Heart right ventricle (tissue), 16 donors: Measurements from ENCODE around the gene NPAS3. TPM values are rescaled to one million over a fixed set of nuclear protein-coding genes. Genes with fewer than 3 reads are reported as not detected.

Source experiments
- ATAC-seq, 8 donors: fragments of 200-7000 bp; cut with Tn5 transposase; one replicate each; pipeline ENCODE4 v1.9.1; 2020; ENCODE audit warnings: mild to moderate bottlenecking in 8 of 8, moderate library complexity in 8 of 8, moderate number of reproducible peaks in 1 of 8
- DNase-seq, 2 donors: peaks; one replicate each; pipeline ENCODE4 v3.0.0-alpha.2; 2020
- H3K27ac ChIP-seq, 10 donors: fragments of 200-600 bp; sonication (generic) in 2 of 10; one replicate each; pipeline versions ENCODE4 v1.5.0 to v1.8.0; 2020 to 2022; ENCODE audit warnings: mild to moderate bottlenecking in 3 of 10
- H3K27me3 ChIP-seq, 7 donors: fragments of 200-600 bp; one replicate each; pipeline ENCODE4 v1.8.0; 2021 to 2022; ENCODE audit warnings: mild to moderate bottlenecking in 2 of 7
- H3K36me3 ChIP-seq, 9 donors: fragments of 200-600 bp; sonication (generic) in 1 of 9; one replicate each; pipeline versions ENCODE4 v1.5.0 to v1.8.0; 2020 to 2022; ENCODE audit warnings: mild to moderate bottlenecking in 2 of 9
- H3K4me1 ChIP-seq, 9 donors: fragments of 200-600 bp; sonication (generic) in 1 of 9; one replicate each; pipeline versions ENCODE4 v1.5.0 to v1.8.0; 2020 to 2022; ENCODE audit warnings: mild to moderate bottlenecking in 4 of 9
- H3K4me3 ChIP-seq, 10 donors: fragments of 200-600 bp; sonication (generic) in 2 of 10; one replicate each; pipeline versions ENCODE4 v1.5.0 to v1.8.0; 2020 to 2022; ENCODE audit warnings: mild to moderate bottlenecking in 7 of 10, moderate library complexity in 2 of 10
- H3K9me3 ChIP-seq, 11 donors: fragments of 200-600 bp in 10 of 11; sonication (generic) in 2 of 11; one replicate each; pipeline versions ENCODE4 v1.5.0 to v1.8.0; 2013 to 2022; ENCODE audit warnings: mild to moderate bottlenecking in 2 of 11, control low read depth in 1 of 11, moderate library complexity in 1 of 11
- WGBS, 2 donors: extraction: QIAGEN DNeasy Blood & Tissue Kit; methylation state at CpG; one replicate each; pipeline ENCODE4 v1.1.7; 2013; ENCODE audit warnings: inconsistent platforms in 1 of 2; 5-methylcytosine and 5-hydroxymethylcytosine counted together
- intact Hi-C, 10 donors: fragments of 100-400 bp; cut with DNase I; formaldehyde crosslinking; loops; one replicate each; pipeline versions ENCODE4 v1.11.1 to v1.14.2; 2022
- polyA plus RNA-seq, 2 donors: library from polyadenylated mRNA; stranded (reverse); fragments of 200-250 nt; gene quantifications; one replicate each; pipeline ENCODE4 v1.2.3, GENCODE V29; 2013
- total RNA-seq, 10 donors: library from RNA; stranded (reverse); fragmentation: NEBNext Ultra II Directional in 3 of 10; extraction: Animal tissue kit (Norgen Biotek cat#: 25700) in 3 of 10; gene quantifications; one replicate each; pipeline versions ENCODE4 v1.2.1 to v1.2.4, GENCODE V29; 2021 to 2023
- TF ChIP-seq, protein P1 (sequence below), 9 donors: fragments of 200-600 bp; sonication (generic) in 2 of 9; IDR thresholded peaks; one replicate each; pipeline versions ENCODE4 v1.5.0 to v1.8.0; 2021 to 2022; ENCODE audit warnings: antibody characterized with exemption in 9 of 9, mild to moderate bottlenecking in 5 of 9, moderate library complexity in 1 of 9
- donor health status: Arrhythmogenic right ventricular cardiomyopathy.
- donor health status: ischemic (EF 13 %, LVEDD 7.1; RV severe dilation, severe dysfunction).
- donor health status: healthy with polysubstance abuse.
- donor health status: DM: no; HTN: yes; CAD: no.
- donor health status: DM: no; HTN: no; CAD: no.
- donor health status: ischemic (EF 25% LVEDD 6.9; RV normal size, moderate dysfunction).
- donor health status: ischemic (EF 25% LVEDD 5.7; RV mildly dilated, moderate dysfunction).
- donor health status: healthy.
- donor health status: DM: yes; HTN: yes; CAD: no.
- donor health status: Ischemic cardiomyopathy.
- donor health status: ischemic (EF 35%, LVEDD 5.7; RV mildly dilated, moderate dysfunction).
- donor health status: nonischemic (EF 11% LVEDD 7.7; RV severe dilation, severe dysfunction).
- donor health status: DM: yes; HTN: yes; CAD: no.
- donor health status: PGD.
- donor health status: ischemic (EF 29% LVEDD 5.4; RV normal size, mild dysfunction).
- donor health status: nonischemic (EF 23%, LVEDD 6.1; RV moderate dilation, normal function).

Gene NPAS3
- total and polyA plus RNA-seq, 12 donors: 0.12 to 2.8 (median 0.99) TPM

- Histone ChIP-seq H3K9me3 (no peaks in the 10 kb centered on the region), H3K4me3 (peak overlapping the region; percentile 1 to 42 (median 33)), H3K36me3 (no peaks in the 10 kb centered on the region), H3K27me3 (peaks cover 0 to 45% (median 27%) of the 10 kb centered on the region in 7 donors), H3K4me1 (peaks cover 0 to under 1% (median 0%) of the 10 kb centered on the region in 9 donors), H3K27ac (no peak overlapping the region)
- DNase-seq: peak in 1 of 2 donors; percentile 32
- peak in 6 of 8 donors; percentile 31 to 65 (median 52) for ATAC-seq
- intact Hi-C loops: loop anchor here in 5 of 10 donors (10.0 kb wide), 4 partner anchors 125 to 1225 kb away; no protein-coding TSS in a partner anchor
- 21 to 22% methylated on average over 94 to 100 of the region's 100 CpGs for WGBS, 2 donors
- TF ChIP-seq, protein P1, sequence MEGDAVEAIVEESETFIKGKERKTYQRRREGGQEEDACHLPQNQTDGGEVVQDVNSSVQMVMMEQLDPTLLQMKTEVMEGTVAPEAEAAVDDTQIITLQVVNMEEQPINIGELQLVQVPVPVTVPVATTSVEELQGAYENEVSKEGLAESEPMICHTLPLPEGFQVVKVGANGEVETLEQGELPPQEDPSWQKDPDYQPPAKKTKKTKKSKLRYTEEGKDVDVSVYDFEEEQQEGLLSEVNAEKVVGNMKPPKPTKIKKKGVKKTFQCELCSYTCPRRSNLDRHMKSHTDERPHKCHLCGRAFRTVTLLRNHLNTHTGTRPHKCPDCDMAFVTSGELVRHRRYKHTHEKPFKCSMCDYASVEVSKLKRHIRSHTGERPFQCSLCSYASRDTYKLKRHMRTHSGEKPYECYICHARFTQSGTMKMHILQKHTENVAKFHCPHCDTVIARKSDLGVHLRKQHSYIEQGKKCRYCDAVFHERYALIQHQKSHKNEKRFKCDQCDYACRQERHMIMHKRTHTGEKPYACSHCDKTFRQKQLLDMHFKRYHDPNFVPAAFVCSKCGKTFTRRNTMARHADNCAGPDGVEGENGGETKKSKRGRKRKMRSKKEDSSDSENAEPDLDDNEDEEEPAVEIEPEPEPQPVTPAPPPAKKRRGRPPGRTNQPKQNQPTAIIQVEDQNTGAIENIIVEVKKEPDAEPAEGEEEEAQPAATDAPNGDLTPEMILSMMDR (IDR thresholded peaks at IDR 0.05): no peak
Measured at GRCh38 chr14:33799705-33800570, 861.3 kb downstream of the NPAS3 start.

GRCh38 chr14:33800735-33801163 lies 862.1 kb downstream of the NPAS3 start:
- Histone ChIP-seq H3K36me3 (no peaks in the 10 kb centered on the region), H3K27me3 (peaks cover 0 to 45% (median 27%) of the 10 kb centered on the region in 7 donors), H3K9me3 (no peaks in the 10 kb centered on the region), H3K4me1 (no peaks in the 10 kb centered on the region), H3K4me3 (peak overlapping the region in 2 of 10 donors; percentile 17 to 42), H3K27ac (no peak overlapping the region)
- WGBS, 2 donors: 45 to 47% methylated on average over 45 of the region's 45 CpGs
- TF ChIP-seq, protein P1 (IDR thresholded peaks at IDR 0.05): no peak
- peak in 1 of 8 donors; percentile 42 for ATAC-seq
- DNase-seq: peak in 1 of 2 donors; percentile 11
- intact Hi-C loops: no loop called here

DNA sequence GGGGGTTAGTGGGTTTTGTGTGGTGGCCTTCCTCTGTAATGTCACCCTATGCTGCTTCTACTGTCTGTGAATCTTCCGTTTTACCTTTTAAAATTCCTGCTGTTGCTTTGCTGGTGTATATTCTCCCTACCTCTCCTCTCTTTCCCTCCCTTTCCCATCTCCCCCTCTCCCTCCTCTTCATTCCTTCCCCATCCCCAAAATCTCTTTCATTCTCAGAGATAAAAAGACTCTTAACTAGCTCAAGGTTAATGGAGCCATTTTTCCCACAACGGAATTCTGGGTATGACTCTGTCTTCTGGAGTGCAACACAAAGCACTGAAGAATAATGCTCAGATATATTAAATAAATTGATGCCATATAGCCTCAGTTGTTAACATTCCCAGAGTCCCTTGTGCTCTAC lies 864.1 kb downstream of the NPAS3 start:
- H3K4me3 ChIP-seq: no peak overlapping the region
- intact Hi-C loops: no loop called here
- no peak for ATAC-seq
- no peaks in the 10 kb centered on the region for H3K9me3 ChIP-seq
- no peaks in the 10 kb centered on the region for H3K4me1 ChIP-seq
- 91 to 92% methylated on average over 2 of the region's 2 CpGs for WGBS, 2 donors
- H3K27me3 ChIP-seq: peaks cover 0 to 45% (median 27%) of the 10 kb centered on the region in 7 donors
- no peak overlapping the region for H3K27ac ChIP-seq
- TF ChIP-seq, protein P1 (IDR thresholded peaks at IDR 0.05): no peak
- no peak for DNase-seq
- no peaks in the 10 kb centered on the region for H3K36me3 ChIP-seq

DNA sequence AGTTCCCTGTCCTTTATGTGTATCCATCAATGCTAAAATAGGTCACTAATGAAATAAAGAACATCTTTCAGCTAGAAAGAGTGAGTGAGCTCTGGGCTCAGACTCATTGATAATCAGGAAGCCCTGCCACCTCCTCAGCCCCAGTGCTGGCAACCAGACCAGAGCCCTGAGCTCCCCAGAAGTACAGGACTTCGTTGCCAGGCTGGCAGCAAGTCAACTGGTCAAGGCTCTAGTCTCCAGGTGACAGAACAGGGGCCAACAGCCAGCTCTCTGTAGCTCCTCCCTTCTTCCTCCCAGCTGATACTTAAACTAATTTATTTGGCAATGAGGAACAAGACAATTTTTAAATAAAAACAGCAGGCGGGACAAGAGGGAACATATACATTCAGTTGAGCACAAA lies 866.9 kb downstream of the NPAS3 start:
- Histone ChIP-seq H3K4me1 (no peaks in the 10 kb centered on the region), H3K27ac (no peak overlapping the region), H3K9me3 (no peaks in the 10 kb centered on the region), H3K36me3 (no peaks in the 10 kb centered on the region), H3K4me3 (no peak overlapping the region), H3K27me3 (peaks cover 0 to 20% (median 9%) of the 10 kb centered on the region in 7 donors)
- WGBS, 2 donors: 45 to 79% methylated on average over 2 of the region's 2 CpGs
- ATAC-seq: no peak
- intact Hi-C loops: no loop called here
- DNase-seq: no peak
- TF ChIP-seq, protein P1 (IDR thresholded peaks at IDR 0.05): no peak
